ENCODE data around the gene TNPO2.
"Not testable (repeated sequence)": the region's sequence is repeated elsewhere in the genome, so short reads cannot be mapped to it uniquely, and the experiment has no call there.

The TNPO2 gene

DNA sequence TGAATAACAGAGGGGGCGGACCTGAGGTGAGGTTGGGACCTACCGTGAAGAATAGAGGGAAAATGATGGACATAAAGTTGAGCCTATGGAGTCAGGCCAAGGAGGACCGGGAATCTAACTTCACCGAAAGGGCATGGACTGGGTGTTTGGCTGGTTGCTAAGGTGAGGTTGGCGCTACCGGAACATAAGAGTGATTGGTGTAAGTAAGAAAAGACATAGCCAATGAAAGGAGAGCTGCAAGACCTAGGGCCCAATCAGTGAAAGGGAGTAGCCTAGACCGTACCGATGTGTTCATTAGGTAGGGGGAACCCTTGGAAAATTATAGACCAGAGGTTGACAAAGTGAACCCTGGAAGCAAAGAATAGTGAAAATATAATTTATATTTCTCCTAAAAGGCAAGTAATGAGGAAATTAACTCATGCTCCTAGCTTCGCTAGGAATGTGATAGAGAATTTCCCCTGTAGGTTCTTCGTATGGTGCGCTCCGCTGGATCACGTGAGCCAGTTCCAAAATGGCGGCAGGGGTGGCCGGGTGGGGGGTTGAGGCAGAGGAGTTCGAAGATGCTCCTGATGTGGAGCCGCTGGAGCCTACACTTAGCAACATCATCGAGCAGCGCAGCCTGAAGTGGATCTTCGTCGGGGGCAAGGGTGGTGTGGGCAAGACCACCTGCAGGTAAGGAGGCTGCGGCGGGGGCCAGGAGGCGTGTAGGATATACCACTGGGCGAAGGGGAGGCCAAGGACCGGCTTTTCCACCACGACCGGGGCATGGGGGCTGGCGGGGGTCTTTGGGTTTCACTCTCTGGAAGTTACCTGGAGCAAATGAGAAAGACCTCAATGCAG, 13.5 kb upstream of the TNPO2 start, which contains the start of gene GET3:
Gene GET3, plus strand, starts transcription at position 503 of the 840 bp plus-strand sequence. Its CDS starts 9 bp downstream, at position 512.
- peak; percentile 98 for DNase-seq (ENCODE audit: low spot score)

GRCh38 chr19:12733369-12734214, 9.9 kb upstream of the TNPO2 start:
- DNase-seq (ENCODE audit: low spot score) = no peak

DNA sequence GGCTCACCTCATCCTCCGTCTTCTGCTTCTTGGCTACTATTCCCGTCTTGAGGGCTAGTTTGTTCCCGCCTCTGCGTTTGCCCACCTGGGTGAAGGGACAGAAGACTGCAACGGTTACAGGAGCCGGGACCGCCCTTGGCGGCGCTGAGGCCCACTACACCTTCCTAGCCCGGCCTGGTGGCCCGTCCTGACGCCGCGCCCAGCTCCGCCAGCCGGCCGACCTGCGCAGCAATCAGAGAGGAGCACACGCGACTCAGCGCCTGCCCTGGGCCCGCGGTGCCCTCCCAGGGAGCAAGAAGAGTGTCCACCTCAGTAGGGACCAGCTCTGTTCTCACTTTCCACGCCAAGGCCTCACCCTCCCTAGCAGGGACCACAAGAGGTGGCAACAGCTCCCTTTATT, 7.6 kb upstream of the TNPO2 start:
- DNase-seq (ENCODE audit: low spot score) = no peak

DNA sequence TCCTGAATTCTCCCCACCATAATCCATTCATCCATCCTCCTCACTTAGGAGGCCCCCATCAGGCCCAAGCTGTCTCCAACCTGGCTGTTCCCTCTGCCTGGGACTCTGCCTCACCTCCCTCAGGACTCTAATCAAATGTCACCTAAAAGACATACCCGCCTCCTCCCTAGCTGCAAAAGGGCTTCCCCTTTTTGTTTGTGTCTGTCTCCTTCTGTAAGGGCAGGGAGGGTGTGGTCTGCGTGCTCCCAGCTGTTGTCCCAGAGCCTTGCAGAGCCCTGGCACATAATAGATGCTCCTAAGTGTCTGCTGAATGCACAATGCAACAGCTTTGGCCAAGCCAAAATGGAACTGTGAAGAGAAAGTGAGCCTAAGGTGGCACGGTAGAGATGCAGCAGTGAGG, 6.3 kb upstream of the TNPO2 start:
- DNase-seq (ENCODE audit: low spot score) = no peak

DNA sequence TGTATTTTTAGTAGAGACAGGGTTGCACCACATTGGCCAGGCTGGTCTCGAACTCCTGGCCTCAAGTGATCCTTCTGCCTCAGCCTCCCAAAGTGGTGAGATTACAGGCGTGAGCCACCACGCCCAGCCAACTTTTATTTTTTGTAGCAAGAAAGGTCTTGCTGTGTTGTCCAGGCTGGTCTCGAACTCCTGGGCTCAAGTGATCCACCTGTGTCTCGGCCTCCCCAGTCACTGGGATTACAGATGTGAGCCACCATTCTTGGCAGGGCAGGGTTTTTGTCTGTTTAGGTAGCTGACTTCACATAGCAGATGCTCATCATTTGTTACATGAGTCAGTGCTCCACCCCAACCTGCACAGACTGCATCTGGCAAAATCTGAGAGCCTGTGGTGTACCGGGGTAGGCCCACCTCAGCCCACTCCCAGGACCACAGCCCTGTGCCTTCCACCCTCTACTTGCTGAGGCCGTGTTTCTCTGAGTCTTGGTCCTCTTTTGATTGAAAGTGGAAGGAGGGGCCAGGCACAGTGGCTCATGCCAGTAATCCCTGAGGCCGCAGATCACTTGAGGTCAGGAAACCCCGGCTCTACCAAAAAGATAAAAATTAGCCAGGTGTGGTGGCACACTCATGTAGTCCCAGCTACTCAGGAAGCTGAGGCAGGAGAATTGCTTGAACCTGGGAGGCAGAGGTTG, 4.2 kb upstream of the TNPO2 start:
- no peak for DNase-seq (ENCODE audit: low spot score)

DNA sequence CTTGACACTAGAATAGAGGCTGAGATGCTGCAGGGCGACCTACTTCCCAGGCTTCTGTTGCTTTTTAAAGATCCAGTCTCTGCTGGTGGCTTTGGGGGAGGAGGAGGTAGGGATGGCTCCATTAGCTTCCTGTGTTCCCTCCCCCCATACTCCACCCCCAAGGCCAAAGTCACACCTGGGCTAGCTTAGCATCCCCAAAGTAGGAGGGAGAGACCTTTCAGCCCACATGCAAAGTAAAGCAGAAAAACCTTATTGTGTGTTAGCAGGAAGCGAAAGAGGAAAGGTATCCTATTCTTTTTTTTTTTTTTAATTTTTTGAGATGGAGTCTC, 3.2 kb upstream of the TNPO2 start:
- DNase-seq (ENCODE audit: low spot score) = no peak

DNA sequence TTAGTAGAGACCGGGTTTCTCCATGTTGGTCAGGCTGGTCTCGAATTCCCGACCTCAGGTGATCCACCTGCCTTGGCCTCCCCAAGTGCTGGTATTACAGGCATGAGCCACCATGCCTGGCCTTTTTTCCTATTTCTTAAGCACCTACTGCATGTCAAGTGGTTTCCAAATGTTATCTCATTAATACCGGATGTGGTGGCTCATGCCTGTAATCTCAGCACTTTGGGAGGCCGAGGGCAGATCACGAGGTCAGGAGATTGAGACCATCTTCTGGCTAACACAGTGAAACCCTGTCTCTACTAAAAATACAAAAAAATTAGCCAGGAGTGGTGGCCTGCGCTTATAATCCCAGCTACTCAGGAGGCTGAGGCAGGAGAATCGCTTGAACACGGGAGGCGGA, 1.9 kb upstream of the TNPO2 start:
- not testable (repeated sequence) for DNase-seq (ENCODE audit: low spot score)

GRCh38 chr19:12723381-12723640, 421 bp downstream of the TNPO2 start:
- DNase-seq (ENCODE audit: low spot score) = no peak

DNA sequence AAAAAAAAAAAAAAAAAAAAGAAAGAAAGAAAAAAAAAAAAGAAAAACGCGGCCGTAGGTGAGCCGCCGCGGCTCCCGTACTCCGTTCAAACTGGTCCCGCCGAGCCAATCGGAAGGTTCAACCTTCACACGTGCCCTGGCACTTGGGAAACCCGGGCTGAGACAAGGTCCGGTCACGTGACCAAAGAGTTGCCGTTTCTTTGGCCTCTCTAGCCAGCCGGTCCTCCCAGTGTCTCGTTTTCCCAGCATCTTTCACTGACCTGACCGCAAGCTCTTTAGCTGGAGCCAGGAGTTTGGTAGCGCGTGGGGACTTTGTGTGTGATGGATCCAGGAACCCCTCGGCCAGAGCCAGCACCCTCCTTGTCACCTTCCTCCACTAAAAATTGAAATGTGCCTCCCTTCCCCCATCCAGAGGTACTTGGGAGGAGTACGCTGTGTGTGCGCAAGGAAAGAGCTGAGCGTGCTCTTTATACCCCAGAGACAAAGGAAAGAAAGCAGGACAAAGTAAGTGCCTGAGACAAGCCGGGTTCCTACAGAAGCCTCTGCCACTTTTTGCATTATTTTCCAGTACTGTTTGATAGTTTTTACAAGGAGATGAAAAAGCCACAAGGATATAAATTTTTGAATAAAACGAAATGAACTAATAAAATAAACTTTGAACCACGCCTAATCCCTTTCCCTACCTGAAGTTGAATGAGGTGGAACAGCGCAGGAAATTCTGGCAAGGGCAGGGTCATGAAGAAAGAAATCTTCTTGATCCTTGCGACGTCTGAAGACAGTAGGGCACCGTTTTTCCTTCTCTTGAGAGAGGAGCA, 959 bp downstream of the TNPO2 start:
- DNase-seq (ENCODE audit: low spot score) = peak; percentile 98

GRCh38 chr19:12721656-12722565, 1.8 kb downstream of the TNPO2 start:
- peak; percentile 60 for DNase-seq (ENCODE audit: low spot score)

DNA sequence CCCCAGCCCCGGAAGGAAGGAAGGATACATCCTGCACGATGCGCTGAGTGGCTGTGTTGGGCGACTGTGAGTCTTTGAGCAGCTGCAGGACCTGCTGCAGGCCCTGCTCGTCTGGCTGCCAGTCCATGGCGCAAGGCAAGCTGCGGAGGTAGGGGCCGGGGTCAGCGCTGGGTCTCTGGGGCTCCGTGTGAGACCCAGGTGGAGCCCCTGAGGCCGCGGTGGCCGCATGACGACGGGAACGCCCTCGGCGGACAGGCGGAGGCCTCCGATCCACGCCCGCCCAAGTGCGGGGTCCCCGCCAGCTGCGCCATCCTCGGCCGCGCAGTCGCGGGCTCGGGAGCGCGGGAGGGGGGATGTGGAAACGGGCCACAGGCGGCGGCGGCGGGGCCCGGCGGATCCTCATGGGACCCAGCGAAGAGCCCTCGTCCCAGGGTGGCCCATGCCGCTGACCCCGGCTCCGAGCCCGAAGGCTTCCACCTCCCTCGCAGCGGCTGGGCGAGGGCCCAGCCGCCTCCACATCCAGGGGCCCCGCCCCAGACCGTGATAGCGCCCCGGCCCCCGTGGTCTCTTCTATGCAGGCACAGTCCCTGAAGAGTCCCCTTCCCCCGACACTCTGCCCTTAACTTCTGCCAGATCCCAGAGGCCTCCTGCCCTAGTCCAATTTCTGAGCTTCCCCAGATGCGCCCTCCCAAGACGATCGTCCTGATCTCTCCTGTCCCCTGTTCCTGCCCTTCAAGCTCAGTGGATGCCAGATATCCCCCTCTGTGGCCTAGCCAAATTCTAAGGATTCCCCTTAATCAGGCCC, 2.7 kb downstream of the TNPO2 start:
- DNase-seq (ENCODE audit: low spot score) = no peak

DNA sequence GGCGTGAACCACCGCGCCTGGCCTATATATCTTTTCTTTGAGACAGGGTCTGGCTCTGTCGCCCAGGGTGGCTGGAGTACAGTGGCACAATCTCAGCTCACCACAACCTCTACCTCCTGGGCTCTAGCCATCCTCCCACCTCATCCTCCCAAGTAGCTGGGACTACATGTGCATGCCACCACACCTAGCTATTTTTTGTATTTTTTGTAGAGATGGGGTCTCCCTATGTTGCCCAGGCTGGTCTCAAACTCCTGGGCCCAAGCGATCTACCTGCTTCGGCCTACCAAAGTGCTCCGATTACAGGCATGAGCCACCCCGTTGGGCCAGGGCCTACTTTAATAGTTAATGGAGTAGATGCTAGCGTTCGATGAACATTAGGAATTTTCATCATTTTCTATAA, 3.4 kb downstream of the TNPO2 start:
- DNase-seq (ENCODE audit: low spot score) = no peak

DNA sequence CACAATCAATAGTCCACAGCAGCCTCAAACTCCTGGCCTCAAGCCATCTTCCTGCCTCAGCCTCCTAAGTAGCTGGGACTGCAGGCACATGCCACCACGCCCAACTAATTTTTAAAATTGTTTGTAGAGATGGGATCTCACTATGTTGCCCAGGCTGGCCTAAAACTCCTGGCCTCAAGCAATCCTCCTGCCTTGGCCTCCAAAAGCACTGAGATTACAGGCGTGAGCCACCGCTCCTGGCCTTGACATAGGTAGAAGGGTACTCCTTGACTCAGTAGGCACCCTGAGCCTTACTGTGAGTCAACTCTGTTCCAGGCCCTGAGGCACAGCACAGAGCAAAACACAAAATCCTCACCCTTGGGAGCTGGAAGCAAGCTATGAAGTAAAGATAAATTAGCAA, 7.8 kb downstream of the TNPO2 start:
- no peak for DNase-seq (ENCODE audit: low spot score)

DNA sequence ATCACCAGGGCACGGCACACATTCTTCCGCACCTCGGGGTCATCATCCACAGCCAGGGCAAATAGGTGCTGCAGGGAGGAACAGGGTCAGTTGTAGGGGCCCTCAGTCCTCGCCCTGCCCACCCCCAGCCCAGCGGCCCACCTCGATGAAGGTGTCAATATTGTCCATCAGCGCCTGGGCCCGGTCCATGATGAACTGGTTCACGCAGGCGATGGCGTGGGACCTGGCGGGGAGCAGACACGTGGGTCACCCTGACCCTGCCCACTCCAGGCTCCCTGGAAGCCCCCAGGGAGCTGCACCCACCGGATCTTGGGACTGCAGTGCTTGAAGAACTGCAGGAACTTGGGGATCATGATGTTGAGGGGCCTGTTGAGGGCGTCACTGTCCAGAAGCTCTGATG, 8.6 kb downstream of the TNPO2 start:
- DNase-seq (ENCODE audit: low spot score) = no peak

DNA sequence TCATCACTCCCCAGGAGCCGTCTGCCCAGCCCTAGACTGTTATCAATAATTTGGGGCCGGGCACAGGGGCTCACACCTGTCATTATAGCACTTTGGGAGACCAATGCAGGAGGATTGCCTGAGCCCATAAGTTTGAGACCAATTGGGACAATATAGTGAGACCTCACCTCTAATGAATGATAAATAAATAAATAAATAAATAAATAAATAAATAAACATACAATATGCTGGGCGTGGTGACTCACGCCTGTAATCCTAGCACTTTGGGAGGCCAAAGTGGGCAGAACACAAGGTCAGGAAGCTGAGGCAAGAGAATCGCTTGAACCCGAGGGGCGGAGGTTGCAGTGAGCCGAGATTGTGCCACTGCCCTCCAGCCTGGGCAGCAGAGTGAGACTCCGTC, 10.4 kb downstream of the TNPO2 start:
- not testable (repeated sequence) for DNase-seq (ENCODE audit: low spot score)

GRCh38 chr19:12712077-12712476, 11.7 kb downstream of the TNPO2 start:
- not testable (repeated sequence) for DNase-seq (ENCODE audit: low spot score)

GRCh38 chr19:12711187-12711586, 12.5 kb downstream of the TNPO2 start:
- no peak for DNase-seq (ENCODE audit: low spot score)

- no peak for DNase-seq (ENCODE audit: low spot score)
Measured at GRCh38 chr19:12708641-12709040, 15.1 kb downstream of the TNPO2 start.

DNA sequence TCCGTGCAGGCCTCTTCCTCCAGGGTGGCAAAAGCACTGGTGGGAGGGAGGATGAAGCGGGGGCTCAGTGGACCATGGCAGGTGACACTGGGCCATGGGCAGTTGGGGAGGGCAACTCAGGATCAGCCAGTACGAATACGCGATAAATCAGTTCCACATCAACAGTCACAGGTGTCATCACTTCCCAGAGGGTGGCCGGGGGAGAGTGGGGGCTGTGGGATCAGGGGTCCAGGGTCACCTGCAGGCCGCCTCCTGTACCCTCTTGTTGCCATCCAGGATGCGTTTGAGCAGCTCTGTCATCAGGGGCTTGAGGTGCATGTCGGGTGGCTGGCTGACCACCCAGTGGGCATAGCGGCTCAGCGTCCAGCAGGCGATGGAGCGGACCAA, 17.4 kb downstream of the TNPO2 start:
- no peak for DNase-seq (ENCODE audit: low spot score)

DNA sequence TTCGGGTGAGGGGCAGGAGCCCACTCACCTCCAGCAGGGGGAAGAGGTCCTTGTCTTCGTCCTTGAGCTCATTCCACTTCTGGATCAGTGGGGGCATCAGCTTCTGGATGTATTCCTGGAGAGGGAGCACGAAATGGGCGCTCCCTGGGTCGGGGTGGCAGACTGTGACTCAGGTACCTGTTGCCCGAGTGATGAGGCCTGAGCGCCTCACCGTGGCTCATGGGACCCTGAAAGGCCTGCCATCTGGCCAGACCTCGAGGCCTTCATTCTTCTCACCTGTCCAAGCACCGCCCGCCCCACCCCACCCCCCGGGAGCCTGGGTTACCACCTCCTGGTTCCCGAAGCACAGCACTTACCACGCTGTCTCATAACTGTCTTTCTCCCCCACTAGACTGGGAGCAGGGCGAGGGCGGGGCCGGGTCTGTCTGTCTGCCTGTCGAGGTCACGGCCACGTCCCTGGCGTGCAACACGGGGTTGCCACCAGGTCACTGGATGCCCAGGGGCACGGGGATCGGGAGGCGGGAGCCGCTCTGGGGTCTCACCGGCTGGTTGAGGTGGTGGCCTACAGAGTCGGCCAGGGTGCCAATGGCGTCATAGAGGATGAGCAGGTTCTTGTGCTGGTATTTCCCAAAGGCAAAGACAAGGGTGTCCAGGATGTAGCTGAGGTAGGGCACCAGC, 17.9 kb downstream of the TNPO2 start:
- no peak for DNase-seq (ENCODE audit: low spot score)
